H9 (cell line): ENCODE results near the gene CDYL2. TPM values are rescaled to one million over a fixed set of nuclear protein-coding genes. Genes with fewer than 3 reads are reported as not detected.

Source experiments
- DNase-seq: peaks from one replicate; pipeline ENCODE4 v3.0.0-alpha.2; 2017
- H2AFZ ChIP-seq: one replicate; pipeline ENCODE4 v1.6.1; 2013; ENCODE audit warnings: mild to moderate bottlenecking, low read length, control low read depth, moderate library complexity
- H2AK5ac ChIP-seq: 2 replicates; pipeline ENCODE4 v1.6.1; 2013; ENCODE audit warnings: low read length, control low read depth, mixed read lengths; ENCODE audit not compliant: insufficient read length
- H2BK120ac ChIP-seq: one replicate; pipeline ENCODE4 v1.6.1; 2013; ENCODE audit warnings: low read depth, mild to moderate bottlenecking, low read length, control low read depth, inconsistent platforms; ENCODE audit not compliant: poor library complexity, severe bottlenecking
- H2BK12ac ChIP-seq: 2 replicates; pipeline ENCODE4 v1.6.1; 2013; ENCODE audit warnings: low read length, control low read depth, mixed read lengths, low read depth; ENCODE audit not compliant: insufficient read length
- H2BK15ac ChIP-seq: 2 replicates; pipeline ENCODE4 v1.6.1; 2013; ENCODE audit warnings: low read depth, low read length, control low read depth
- H2BK20ac ChIP-seq: one replicate; pipeline ENCODE4 v1.6.1; 2013; ENCODE audit warnings: low read depth, mild to moderate bottlenecking, low read length, control low read depth, inconsistent platforms; ENCODE audit not compliant: poor library complexity, severe bottlenecking
- H2BK5ac ChIP-seq: 2 replicates; pipeline ENCODE4 v1.6.1; 2013; ENCODE audit warnings: low read length, control low read depth, mixed read lengths; ENCODE audit not compliant: insufficient read length
- H3K14ac ChIP-seq: 2 replicates; pipeline ENCODE4 v1.6.1; 2013; ENCODE audit warnings: low read length, control low read depth; ENCODE audit not compliant: insufficient read depth
- H3K18ac ChIP-seq: 2 replicates; pipeline ENCODE4 v1.6.1; 2013; ENCODE audit warnings: low read depth, mild to moderate bottlenecking, mixed read lengths, low read length, control low read depth; ENCODE audit not compliant: insufficient read length
- H3K23ac ChIP-seq: 2 replicates; pipeline ENCODE4 v1.6.1; 2013; ENCODE audit warnings: low read length, control low read depth, mixed read lengths, low read depth; ENCODE audit not compliant: insufficient read length
- H3K23me2 ChIP-seq: 2 replicates; pipeline ENCODE4 v1.6.1; 2013; ENCODE audit warnings: low read depth, mild to moderate bottlenecking, mixed read lengths, low read length, control low read depth; ENCODE audit not compliant: insufficient read length, poor library complexity, severe bottlenecking
- H3K27ac ChIP-seq: 2 replicates; pipeline ENCODE4 v1.5.1; 2013; ENCODE audit warnings: low read length, control low read depth, mixed read lengths, low read depth; ENCODE audit not compliant: insufficient read length
- H3K27me3 ChIP-seq: 2 replicates; pipeline ENCODE4 v1.6.1; 2013; ENCODE audit warnings: low read length, control low read depth, inconsistent platforms; ENCODE audit not compliant: insufficient read depth
- H3K4ac ChIP-seq: 2 replicates; pipeline ENCODE4 v1.6.1; 2013; ENCODE audit warnings: low read depth, mild to moderate bottlenecking, control low read depth, inconsistent platforms, low read length, moderate library complexity
- H3K4me1 ChIP-seq: 2 replicates; pipeline ENCODE4 v1.6.1; 2013; ENCODE audit warnings: low read length, control low read depth, inconsistent platforms; ENCODE audit not compliant: insufficient read depth
- H3K4me2 ChIP-seq: 2 replicates; pipeline ENCODE4 v1.6.1; 2013; ENCODE audit warnings: low read length, control low read depth, mixed read lengths; ENCODE audit not compliant: insufficient read length, insufficient read depth
- H3K56ac ChIP-seq: 2 replicates; pipeline ENCODE4 v1.6.1; 2013; ENCODE audit warnings: low read depth, mild to moderate bottlenecking, mixed read lengths, low read length, control low read depth; ENCODE audit not compliant: insufficient read length
- H3K79me1 ChIP-seq: 2 replicates; pipeline ENCODE4 v1.6.1; 2013; ENCODE audit warnings: low read depth, mild to moderate bottlenecking, moderate library complexity, low read length, control low read depth, inconsistent platforms; ENCODE audit not compliant: insufficient read depth, poor library complexity, severe bottlenecking
- H3K79me2 ChIP-seq: 2 replicates; pipeline ENCODE4 v1.6.1; 2013; ENCODE audit warnings: low read length, control low read depth, inconsistent platforms; ENCODE audit not compliant: insufficient read depth
- H3K9ac ChIP-seq: 2 replicates; pipeline ENCODE4 v1.6.1; 2013; ENCODE audit warnings: low read length, control low read depth, mixed read lengths; ENCODE audit not compliant: insufficient read length; ENCODE audit errors: extremely low read depth
- H3K9me3 ChIP-seq: one replicate; pipeline ENCODE4 v1.6.1; 2013; ENCODE audit warnings: low read depth, low read length, inconsistent platforms; ENCODE audit not compliant: control insufficient read depth
- H3T11ph ChIP-seq: one replicate; pipeline ENCODE4 v1.6.1; 2013; ENCODE audit warnings: mild to moderate bottlenecking, low read length, control low read depth, inconsistent platforms
- H4K20me1 ChIP-seq: one replicate; pipeline ENCODE4 v1.6.1; 2013; ENCODE audit not compliant: control insufficient read depth, insufficient read length, insufficient read depth
- H4K5ac ChIP-seq: 2 replicates; pipeline ENCODE4 v1.6.1; 2013; ENCODE audit warnings: low read depth, mild to moderate bottlenecking, mixed read lengths, low read length, control low read depth; ENCODE audit not compliant: insufficient read length
- H4K8ac ChIP-seq: replicated peaks from 2 replicates; pipeline ENCODE4 v1.6.1; 2013; ENCODE audit warnings: low read length, control low read depth, mixed read lengths, low read depth; ENCODE audit not compliant: insufficient read length
- H4K91ac ChIP-seq: 2 replicates; pipeline ENCODE4 v1.6.1; 2013; ENCODE audit warnings: low read depth, mild to moderate bottlenecking, moderate library complexity, mixed read lengths, low read length, control low read depth; ENCODE audit not compliant: insufficient read length
- H3K27ac Mint-ChIP-seq, 3 experiments: 2 replicates in 2 of 3; 3 replicates in 1 of 3; pipeline ENCODE4 v1.8.0; 2020 to 2021; ENCODE audit warnings: mixed read lengths in 3 of 3, mild to moderate bottlenecking in 1 of 3, moderate library complexity in 1 of 3
- H3K27me3 Mint-ChIP-seq: 2 replicates; pipeline ENCODE4 v1.8.0; 2021; ENCODE audit warnings: low read depth, mild to moderate bottlenecking, moderate library complexity, mixed read lengths
- H3K36me3 Mint-ChIP-seq, 3 experiments: 2 replicates in 2 of 3; 3 replicates in 1 of 3; pipeline ENCODE4 v1.8.0; 2020 to 2021; ENCODE audit warnings: low read depth in 3 of 3, mixed read lengths in 3 of 3; ENCODE audit not compliant: insufficient read depth in 1 of 3
- H3K4me1 Mint-ChIP-seq, 2 experiments: 2 replicates each; pipeline ENCODE4 v1.8.0; 2020; ENCODE audit warnings: mixed read lengths in 2 of 2
- H3K4me3 Mint-ChIP-seq, 2 experiments: 2 replicates in 1 of 2; 3 replicates in 1 of 2; pipeline ENCODE4 v1.8.0; 2020 to 2021; ENCODE audit warnings: mild to moderate bottlenecking in 2 of 2, mixed read lengths in 2 of 2, moderate library complexity in 1 of 2
- H3K9me3 Mint-ChIP-seq, 2 experiments: 2 replicates in 1 of 2; 3 replicates in 1 of 2; pipeline ENCODE4 v1.8.0; 2020; ENCODE audit warnings: mild to moderate bottlenecking in 2 of 2, mixed read lengths in 2 of 2, moderate library complexity in 1 of 2
- CTCF ChIP-seq: fragments of 200-600 bp; sonication (generic); conservative IDR thresholded peaks from 3 replicates; pipeline ENCODE4 v1.8.0; 2021; ENCODE audit warnings: antibody characterized with exemption, mild to moderate bottlenecking
- WGBS: extraction: QIAGEN DNeasy Blood & Tissue Kit; methylation state at CpG from one replicate; pipeline ENCODE4 v1.1.7; 2013; ENCODE audit warnings: missing lambda C conversion rate, low lambda C conversion rate, mixed read lengths; ENCODE audit not compliant: insufficient read length; ENCODE audit errors: extremely low coverage; 5-methylcytosine and 5-hydroxymethylcytosine counted together
- total RNA-seq: library from RNA; stranded (reverse); gene quantifications from 2 replicates; pipeline ENCODE4 v1.2.1, GENCODE V29; 2021

The CDYL2 gene
- total RNA-seq, 1 experiment from 2014 or later, result 4.2 TPM

GRCh38 chr16:80570106-80570478, 234.3 kb downstream of the CDYL2 start:
- no peak overlapping the region for H2BK120ac ChIP-seq
- H4K20me1 ChIP-seq, result no peaks in the 10 kb centered on the region
- no peak overlapping the region for H2AK5ac ChIP-seq
- no peak overlapping the region for H3K56ac ChIP-seq
- H3K36me3 Mint-ChIP-seq, result no peaks in the 10 kb centered on the region; a peak in 1 of 7 replicates
- H2BK12ac ChIP-seq, result no peak overlapping the region
- no peak overlapping the region for H4K8ac ChIP-seq
- H3K14ac ChIP-seq, result no peak overlapping the region
- H3K4me3 Mint-ChIP-seq, result no peak overlapping the region; a peak in 1 of 5 replicates
- H4K91ac ChIP-seq, result no peak overlapping the region
- no peak for TF ChIP-seq CTCF
- H3K79me2 ChIP-seq, result no peaks in the 10 kb centered on the region
- no peak overlapping the region for H2BK20ac ChIP-seq
- H3K23me2 ChIP-seq, result no peaks in the 10 kb centered on the region
- no peaks in the 10 kb centered on the region for H3K27me3 ChIP-seq
- no peak overlapping the region for H3K9ac ChIP-seq
- H4K5ac ChIP-seq, result no peak overlapping the region
- H2AFZ ChIP-seq, result no peak overlapping the region
- H3K4me1 Mint-ChIP-seq, result no peaks in the 10 kb centered on the region
- no CpG with 5 or more reads among the region's 6 CpGs for WGBS
- H3K18ac ChIP-seq, result no peak overlapping the region
- no peak overlapping the region for H2BK15ac ChIP-seq
- no peak overlapping the region for H3K27ac Mint-ChIP-seq
- no peaks in the 10 kb centered on the region for H3K79me1 ChIP-seq
- H3K27ac ChIP-seq, result no peak overlapping the region
- H3K4ac ChIP-seq, result no peak overlapping the region
- no peak overlapping the region for H3K23ac ChIP-seq
- no peaks in the 10 kb centered on the region for H3K4me1 ChIP-seq
- no peak for DNase-seq
- peaks cover 2% of the 10 kb centered on the region for H3K27me3 Mint-ChIP-seq
- no peaks in the 10 kb centered on the region for H3K9me3 ChIP-seq
- peaks cover 5 to 24% of the 10 kb centered on the region in 2 experiments for H3K9me3 Mint-ChIP-seq
- H3T11ph ChIP-seq, result no peak overlapping the region
- H3K4me2 ChIP-seq, result no peak overlapping the region
- H2BK5ac ChIP-seq, result no peak overlapping the region
